HFF-Myc (cell line): ENCODE data around the gene ST6GAL1.

Source experiments
- DNase-seq: peaks from one replicate; pipeline ENCODE4 v3.0.0-alpha.2; 2011; ENCODE audit warnings: low read depth; ENCODE audit errors: extremely low read depth
- H3K4me3 ChIP-seq: replicated peaks from 2 replicates; pipeline ENCODE4 v1.5.1; 2011; ENCODE audit warnings: low read depth, mild to moderate bottlenecking, control low read depth, low read length
- TF ChIP-seq, protein P1 (sequence below): IDR thresholded peaks from 2 replicates; pipeline ENCODE4 v1.5.1; 2012; ENCODE audit warnings: mild to moderate bottlenecking, low read depth, low read length, control low read depth; ENCODE audit errors: missing control alignments

ST6GAL1 gene

DNA sequence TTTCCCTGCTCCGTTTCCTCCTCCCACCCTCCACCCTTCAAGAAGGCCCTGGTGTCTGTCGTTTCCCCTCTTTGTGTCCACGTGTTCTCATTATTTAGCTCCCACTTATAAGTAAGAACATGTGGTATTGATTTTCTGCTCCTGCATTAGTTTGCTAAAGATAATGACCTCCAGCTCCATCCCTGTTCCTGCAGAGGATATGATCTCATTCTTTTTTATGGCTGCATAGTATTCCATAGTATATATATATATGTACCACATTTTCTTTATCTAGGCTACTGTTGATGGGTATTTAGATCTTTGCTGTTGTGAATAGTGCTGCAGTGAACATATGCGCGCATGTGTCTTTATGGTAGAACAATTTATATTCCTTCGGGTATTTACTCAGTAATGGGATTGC is 4.8 kb downstream of the ST6GAL1 start:
- no peak for DNase-seq
- TF ChIP-seq, protein P1, sequence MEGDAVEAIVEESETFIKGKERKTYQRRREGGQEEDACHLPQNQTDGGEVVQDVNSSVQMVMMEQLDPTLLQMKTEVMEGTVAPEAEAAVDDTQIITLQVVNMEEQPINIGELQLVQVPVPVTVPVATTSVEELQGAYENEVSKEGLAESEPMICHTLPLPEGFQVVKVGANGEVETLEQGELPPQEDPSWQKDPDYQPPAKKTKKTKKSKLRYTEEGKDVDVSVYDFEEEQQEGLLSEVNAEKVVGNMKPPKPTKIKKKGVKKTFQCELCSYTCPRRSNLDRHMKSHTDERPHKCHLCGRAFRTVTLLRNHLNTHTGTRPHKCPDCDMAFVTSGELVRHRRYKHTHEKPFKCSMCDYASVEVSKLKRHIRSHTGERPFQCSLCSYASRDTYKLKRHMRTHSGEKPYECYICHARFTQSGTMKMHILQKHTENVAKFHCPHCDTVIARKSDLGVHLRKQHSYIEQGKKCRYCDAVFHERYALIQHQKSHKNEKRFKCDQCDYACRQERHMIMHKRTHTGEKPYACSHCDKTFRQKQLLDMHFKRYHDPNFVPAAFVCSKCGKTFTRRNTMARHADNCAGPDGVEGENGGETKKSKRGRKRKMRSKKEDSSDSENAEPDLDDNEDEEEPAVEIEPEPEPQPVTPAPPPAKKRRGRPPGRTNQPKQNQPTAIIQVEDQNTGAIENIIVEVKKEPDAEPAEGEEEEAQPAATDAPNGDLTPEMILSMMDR: no peak
- H3K4me3 ChIP-seq: no peak overlapping the region

GRCh38 chr3:186937017-186937875 is 6.9 kb downstream of the ST6GAL1 start:
- no peak overlapping the region for H3K4me3 ChIP-seq
- no peak for DNase-seq
- TF ChIP-seq, protein P1: no peak

DNA sequence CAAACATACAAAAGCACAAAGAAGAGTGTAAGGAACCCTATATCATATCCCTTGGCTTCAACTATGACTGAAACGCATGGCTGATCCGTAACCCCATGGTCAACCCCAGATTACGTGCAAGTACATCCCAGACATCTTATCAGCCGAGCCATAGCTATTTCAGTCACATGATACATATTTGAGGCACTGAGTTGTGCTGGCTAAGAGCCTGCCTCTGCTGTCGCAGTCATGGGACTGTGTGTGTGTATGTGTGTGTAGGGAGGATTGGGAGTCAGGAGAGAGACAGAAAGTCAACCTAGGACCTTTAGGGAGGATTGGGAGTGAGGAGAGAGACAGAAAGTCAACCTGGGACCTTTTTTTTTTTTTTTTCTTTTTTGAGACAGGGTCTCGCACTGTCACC is 8.4 kb downstream of the ST6GAL1 start:
- TF ChIP-seq, protein P1: no peak
- DNase-seq: no peak
- no peak overlapping the region for H3K4me3 ChIP-seq

DNA sequence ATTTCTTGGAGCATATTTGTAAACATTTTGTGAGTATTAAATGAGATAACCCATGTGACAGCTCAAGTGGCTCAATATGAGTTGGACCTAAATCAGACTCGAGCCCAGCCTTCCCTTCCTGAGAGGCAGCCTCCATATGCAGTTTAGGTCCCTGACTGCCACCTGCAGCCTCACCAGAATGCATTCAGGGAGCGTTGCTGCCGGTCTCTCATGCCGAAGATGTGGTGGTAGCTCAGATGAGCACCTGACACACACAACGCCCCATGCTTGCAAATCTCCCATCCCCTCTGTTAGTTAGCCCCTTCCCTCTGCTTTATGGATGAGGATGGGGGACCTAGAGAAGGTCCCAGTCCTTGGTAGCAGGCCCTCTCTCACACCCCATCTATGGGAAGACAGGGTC is 9.2 kb downstream of the ST6GAL1 start:
- TF ChIP-seq, protein P1: no peak
- no peak for DNase-seq
- no peak overlapping the region for H3K4me3 ChIP-seq

DNA sequence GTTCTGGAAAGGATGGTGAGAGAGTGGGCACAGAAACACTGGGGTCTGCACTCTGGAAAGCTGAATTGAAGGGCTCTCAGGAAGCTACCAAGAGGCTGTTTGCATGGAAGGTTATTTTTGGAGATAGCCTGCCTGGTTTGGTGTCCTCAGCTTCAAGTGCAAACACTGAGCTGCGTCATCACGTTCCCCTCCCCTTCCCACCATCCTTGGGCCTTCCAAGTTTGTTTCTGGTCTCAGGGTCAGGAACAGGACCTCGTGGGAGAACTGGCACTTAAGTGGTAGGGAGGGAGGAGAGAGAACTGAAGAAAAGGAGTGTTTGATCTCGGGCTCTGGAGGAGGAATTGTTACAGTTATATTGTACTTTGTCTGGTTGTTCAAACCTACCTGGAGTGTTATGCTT is 10.6 kb downstream of the ST6GAL1 start:
- TF ChIP-seq, protein P1: no peak
- H3K4me3 ChIP-seq: no peak overlapping the region
- no peak for DNase-seq

- TF ChIP-seq, protein P1: no peak
- no peak for DNase-seq
These were observed 11.8 kb downstream of the ST6GAL1 start for GRCh38 chr3:186942168-186942567.

More at GRCh38 chr3:186942168-186942567, 11.8 kb downstream of the ST6GAL1 start:
- no peak overlapping the region for H3K4me3 ChIP-seq
